H1 (cell line): ENCODE measurements around the gene TPT1.
"Not testable (repeated sequence)": the region's sequence is repeated elsewhere in the genome, so short reads cannot be mapped to it uniquely, and the experiment has no call there.

Experiments
- EGR1 ChIP-seq: IDR thresholded peaks from 2 replicates; pipeline ENCODE4 v1.6.1; 2011; ENCODE audit warnings: low read depth, low read length, borderline replicate concordance
- EP300 ChIP-seq, 2 experiments: IDR thresholded peaks; 1 replicate in 1 of 2; 2 replicates in 1 of 2; pipeline ENCODE4 v1.6.1; 2011 to 2012; ENCODE audit warnings: low read depth in 2 of 2, low read length in 2 of 2, mild to moderate bottlenecking in 2 of 2, borderline replicate concordance in 1 of 2, inconsistent platforms in 1 of 2, moderate library complexity in 1 of 2
- EZH2 ChIP-seq: fragments of 200-600 bp; sonication (generic); IDR thresholded peaks from 2 replicates; pipeline ENCODE4 v1.7.1; 2012; ENCODE audit warnings: low read depth, mild to moderate bottlenecking, moderate library complexity, low read length, inconsistent platforms; ENCODE audit not compliant: severe bottlenecking
- GABPA ChIP-seq: IDR thresholded peaks from 2 replicates; pipeline ENCODE4 v1.6.1; 2011; ENCODE audit warnings: mild to moderate bottlenecking, low read length, moderate library complexity, borderline replicate concordance; ENCODE audit not compliant: insufficient read depth
- JUN ChIP-seq: IDR thresholded peaks from 2 replicates; pipeline ENCODE4 v1.6.1; 2011; ENCODE audit warnings: low read depth, mild to moderate bottlenecking, improper control_type of control experiment, low read length
- POLR2AphosphoS5 ChIP-seq: IDR thresholded peaks from 2 replicates; pipeline ENCODE4 v1.6.1; 2011; ENCODE audit warnings: low read depth, low read length
- RFX5 ChIP-seq: IDR thresholded peaks from 2 replicates; pipeline ENCODE4 v1.6.1; 2011; ENCODE audit warnings: low read depth, low read length, improper control_type of control experiment, borderline replicate concordance
- SAP30 ChIP-seq: fragments of 300-600 bp; sonication (generic); IDR thresholded peaks from 2 replicates; pipeline ENCODE4 v1.7.1; 2012; ENCODE audit warnings: low read length, moderate library complexity, mild to moderate bottlenecking, inconsistent platforms; ENCODE audit not compliant: insufficient read depth, insufficient replicate concordance
- SP4 ChIP-seq: IDR thresholded peaks from 2 replicates; pipeline ENCODE4 v1.6.1; 2012; ENCODE audit warnings: low read length, inconsistent platforms
- TEAD4 ChIP-seq: IDR thresholded peaks from 2 replicates; pipeline ENCODE4 v1.6.1; 2012; ENCODE audit warnings: low read depth, low read length, inconsistent platforms, mixed read lengths
- ZNF274 ChIP-seq: IDR thresholded peaks from 2 replicates; pipeline ENCODE4 v1.7.0; 2012; ENCODE audit warnings: low read length, borderline replicate concordance; ENCODE audit errors: extremely low read depth
- TF ChIP-seq, protein P1 (sequence below), 3 experiments: IDR thresholded peaks; 1 replicate in 2 of 3; 2 replicates in 1 of 3; pipeline versions ENCODE4 v1.5.1 to v1.6.1; 2011; ENCODE audit warnings: low read length in 3 of 3, mild to moderate bottlenecking in 3 of 3, inconsistent platforms in 2 of 3, low read depth in 1 of 3, moderate library complexity in 1 of 3; ENCODE audit not compliant: insufficient read depth in 1 of 3; ENCODE audit errors: control extremely low read depth in 1 of 3

DNA sequence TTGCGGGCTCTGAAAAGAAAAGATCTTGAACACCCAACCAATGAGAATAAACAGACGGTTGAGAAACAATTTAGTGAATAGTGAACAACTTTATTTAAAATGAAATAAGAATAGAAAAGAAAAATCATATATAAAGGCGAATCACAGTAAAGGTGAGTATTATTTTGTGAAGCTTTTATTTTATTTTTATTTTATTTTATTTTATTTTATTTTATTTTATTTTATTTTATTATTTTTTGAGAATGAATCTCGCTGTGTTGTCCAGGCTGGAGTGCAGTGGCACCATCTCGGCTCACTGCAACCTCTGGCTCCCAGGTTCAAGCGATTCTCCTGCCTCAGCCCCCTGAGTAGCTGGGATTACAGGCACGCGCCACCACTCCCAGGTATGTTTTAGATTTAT lies 3.1 kb upstream of the TPT1 start:
- not testable (repeated sequence) for TF ChIP-seq SP4; RFX5; EZH2; EP300 (IDR thresholded peaks at IDR 0.05; ENCODE audit: borderline replicate concordance in 1 of 2, low read depth in 2 of 2, low read length in 2 of 2); GABPA; EGR1; POLR2AphosphoS5; JUN; TEAD4; ZNF274; SAP30
- TF ChIP-seq, protein P1, sequence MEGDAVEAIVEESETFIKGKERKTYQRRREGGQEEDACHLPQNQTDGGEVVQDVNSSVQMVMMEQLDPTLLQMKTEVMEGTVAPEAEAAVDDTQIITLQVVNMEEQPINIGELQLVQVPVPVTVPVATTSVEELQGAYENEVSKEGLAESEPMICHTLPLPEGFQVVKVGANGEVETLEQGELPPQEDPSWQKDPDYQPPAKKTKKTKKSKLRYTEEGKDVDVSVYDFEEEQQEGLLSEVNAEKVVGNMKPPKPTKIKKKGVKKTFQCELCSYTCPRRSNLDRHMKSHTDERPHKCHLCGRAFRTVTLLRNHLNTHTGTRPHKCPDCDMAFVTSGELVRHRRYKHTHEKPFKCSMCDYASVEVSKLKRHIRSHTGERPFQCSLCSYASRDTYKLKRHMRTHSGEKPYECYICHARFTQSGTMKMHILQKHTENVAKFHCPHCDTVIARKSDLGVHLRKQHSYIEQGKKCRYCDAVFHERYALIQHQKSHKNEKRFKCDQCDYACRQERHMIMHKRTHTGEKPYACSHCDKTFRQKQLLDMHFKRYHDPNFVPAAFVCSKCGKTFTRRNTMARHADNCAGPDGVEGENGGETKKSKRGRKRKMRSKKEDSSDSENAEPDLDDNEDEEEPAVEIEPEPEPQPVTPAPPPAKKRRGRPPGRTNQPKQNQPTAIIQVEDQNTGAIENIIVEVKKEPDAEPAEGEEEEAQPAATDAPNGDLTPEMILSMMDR (IDR thresholded peaks at IDR 0.05; ENCODE audit: control extremely low read depth in 1 of 3, insufficient read depth in 1 of 3, low read depth in 1 of 3, low read length in 3 of 3), result not testable (repeated sequence)
